NCI-H128 (cell line): ENCODE results near the gene NREP.
A peak's percentile ranks its signal among the peaks of the same experiment; 100 is the strongest.

Experiments used
- DNase-seq: peaks from one replicate; lab custom pipeline; 2025; ENCODE audit not compliant: unreplicated experiment; lab: John Stamatoyannopoulos, UW

Gene NREP, protein sequence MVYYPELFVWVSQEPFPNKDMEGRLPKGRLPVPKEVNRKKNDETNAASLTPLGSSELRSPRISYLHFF

DNA sequence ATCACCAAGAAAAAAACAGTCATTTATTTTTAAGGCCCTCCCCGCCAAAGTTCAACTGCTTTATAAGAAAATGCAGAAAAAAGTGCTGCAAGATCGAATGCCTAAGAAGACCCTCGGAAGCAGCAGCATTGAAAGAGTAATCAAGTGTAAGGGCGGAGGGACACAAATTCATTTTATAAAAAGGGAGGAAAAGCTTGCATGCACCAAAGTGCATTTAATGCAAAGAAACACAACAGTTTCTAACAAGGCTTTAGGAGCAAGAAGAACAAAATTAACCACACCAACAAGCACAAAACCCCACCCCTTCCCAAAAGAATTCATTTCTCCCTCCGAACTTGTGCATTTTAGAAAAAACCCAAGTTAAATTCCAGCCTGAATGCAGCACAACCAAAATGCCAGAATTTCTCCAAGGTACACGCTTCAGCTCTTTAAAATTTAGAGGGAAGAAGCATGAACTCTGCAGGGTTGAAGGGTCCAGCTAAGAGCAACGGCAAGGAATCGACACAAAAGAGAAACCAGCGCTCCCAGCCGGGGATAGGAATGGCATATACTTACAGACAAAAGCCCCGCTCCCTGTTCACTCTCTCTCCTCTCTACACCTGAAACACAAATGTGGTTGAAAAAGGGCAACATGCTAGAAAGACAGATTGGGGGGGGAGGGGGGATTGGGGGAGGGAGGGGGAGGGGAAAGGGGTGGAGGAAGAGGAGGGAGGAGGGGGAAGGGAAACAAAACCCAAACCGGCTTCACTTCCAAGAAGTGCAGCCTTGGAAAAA, at the start of gene NREP:
NREP (minus strand) TSS at position 614 of the 774 bp plus-strand sequence. CDS start 1,422 bp downstream, outside the sequence.
- no peak for DNase-seq

DNA sequence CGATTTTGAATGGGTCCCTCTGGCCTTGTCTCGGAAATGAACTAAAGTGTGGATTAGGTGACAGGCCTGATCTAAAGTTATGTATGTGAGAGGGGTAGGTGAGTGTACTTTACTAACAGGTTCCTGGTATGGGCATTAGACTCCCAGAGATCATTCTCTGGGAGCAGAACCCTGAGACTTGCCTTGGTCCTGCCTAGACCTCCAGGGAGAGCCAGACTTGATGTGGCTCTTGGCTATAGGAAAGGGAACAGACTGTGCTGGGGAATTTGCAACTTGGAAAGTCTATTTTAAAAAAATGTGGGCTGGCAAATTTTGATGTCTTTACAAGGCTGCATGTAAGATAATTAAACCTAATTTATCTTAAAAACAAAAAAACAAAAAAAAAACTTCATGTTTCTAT, 49.8 kb upstream of the NREP start:
- no peak for DNase-seq

DNA sequence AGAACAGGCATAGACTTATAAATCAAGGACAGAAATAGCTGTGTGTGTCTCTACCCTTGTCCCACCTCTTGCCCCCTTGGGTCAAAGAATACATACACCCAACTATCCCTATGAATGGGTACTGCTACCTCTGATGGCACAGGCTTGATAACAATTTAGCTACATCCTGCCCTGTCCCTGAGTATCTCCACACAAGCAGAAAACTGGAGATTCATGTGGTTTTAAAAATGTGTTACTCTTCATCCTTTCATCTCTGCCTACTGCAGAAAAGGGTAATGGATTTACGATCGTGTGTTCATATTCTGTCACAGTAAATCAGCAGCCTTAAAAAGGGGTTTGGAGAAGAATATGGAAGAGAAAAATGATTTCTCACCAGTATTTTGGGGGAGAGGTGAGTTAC, 49.2 kb upstream of the NREP start:
- no peak for DNase-seq

DNA sequence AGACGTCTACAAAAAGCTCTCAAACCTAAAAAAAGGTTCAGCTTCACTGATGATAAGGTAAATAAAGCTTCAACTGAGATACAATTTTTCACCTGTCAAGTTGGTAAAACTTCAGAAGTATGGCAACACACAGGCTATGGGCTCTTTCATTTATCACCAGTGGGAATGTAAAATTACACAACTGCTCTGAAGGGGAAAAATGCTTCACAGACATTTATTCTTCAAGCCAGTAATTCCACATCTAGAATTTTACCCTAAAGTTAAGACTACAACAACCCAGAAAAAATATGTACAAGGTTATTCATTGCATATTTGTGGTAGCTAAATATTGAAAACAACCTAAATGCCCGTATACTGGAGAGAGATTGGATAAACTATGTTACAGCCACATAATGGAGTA, 48.1 kb upstream of the NREP start:
- no peak for DNase-seq

DNA sequence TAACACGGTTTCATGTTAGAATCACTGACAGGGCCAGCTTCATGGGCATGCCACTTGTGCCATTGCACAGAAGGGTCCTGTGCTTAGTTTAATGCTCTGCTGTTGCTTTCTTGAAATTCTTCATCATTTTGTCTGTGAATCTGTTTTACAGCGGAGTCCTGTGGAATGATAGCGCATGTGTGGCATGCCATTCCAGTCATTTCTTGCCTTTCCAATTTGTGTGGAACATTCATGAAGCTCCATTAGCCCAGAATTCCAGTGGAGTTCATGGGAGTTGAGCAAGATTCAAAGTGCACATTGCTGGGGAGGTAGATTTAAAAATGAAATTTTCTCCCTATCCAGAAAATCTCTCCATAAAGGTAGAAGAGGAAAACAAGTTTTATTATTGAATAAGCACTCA, 43.4 kb upstream of the NREP start:
- DNase-seq: no peak

DNA sequence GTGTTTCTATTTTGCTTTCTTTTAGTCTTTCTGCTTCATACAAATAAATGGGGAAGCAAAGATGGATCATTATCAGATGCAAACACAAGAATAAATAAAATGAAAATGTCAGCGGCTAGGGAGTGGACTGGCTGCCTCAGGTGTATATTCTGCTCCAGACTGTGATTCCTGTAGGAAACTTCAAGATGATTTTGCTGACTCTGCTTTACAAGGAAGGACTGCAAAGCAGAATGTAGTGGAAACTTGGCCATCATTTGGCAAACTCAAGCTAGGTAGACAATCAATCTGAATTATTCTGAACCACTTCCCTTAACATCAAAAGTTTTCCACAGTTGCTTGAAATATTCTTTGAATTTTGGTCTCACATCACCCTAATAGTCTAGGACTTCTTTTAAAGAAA, 38.1 kb upstream of the NREP start:
- no peak for DNase-seq

DNA sequence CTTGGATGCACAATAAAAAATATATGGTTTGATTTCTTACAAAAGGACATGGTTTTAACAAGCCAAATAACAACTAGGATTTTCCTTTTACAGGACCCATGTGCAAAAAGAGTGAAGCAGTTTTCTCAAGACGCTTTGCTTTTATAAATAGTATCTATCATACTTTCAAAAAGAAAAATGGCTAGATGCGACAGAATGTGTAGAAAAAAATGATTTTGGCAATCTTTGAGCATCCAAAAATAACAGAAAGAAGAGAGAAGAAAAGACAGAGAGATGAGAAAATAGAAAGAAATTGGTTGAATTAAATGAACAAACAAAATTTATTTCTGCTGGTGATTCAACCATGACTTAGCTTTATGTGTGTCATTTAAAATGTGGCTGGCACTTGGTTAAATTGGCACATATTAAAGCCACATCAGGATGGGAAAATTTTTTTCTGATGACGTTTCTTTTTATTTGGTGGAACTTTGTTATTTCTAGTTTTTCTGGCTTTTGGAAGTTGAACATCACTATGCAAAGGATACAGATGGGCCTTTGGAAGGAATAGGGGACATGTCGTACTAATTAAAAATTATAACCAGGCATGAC, 35.6 kb upstream of the NREP start:
- no peak for DNase-seq

DNA sequence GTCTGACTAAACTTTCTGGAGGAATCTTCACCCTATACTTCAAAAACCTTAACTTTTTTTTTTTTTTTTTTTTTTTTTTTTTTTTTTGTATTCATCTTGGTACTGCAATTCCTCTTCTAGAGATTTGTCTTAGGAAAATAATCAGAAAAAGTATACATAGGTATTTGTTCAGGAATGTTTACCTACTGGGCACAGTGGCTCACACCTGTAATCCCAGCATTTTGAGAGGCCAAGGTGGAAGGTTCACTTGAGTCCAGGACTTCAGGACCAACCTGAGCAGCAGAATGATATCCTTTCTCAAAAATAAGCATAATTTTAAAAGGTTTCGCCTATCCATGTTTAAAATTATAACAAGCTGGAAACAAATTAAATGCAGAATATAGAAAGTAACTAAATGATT, 33.3 kb upstream of the NREP start:
- DNase-seq: no peak

DNA sequence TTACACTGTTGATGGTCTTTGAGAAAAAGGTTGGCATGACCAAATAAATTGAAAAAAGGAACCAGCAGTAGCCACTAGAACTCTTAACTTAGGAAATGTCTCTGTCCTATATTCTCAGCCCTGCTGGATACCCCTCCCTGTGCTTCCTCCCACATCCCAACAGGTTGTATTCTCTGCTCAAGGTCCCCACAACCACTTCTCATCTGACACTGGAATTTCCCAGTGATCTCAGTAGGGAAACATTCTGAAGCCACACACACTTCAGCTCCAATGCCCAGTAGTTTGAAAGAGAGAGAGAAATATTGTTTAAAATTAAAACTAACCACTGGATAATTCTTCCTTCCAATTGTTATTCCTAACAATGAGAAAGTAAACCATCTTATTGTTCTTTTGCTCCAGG, 30.0 kb upstream of the NREP start:
- no peak for DNase-seq

DNA sequence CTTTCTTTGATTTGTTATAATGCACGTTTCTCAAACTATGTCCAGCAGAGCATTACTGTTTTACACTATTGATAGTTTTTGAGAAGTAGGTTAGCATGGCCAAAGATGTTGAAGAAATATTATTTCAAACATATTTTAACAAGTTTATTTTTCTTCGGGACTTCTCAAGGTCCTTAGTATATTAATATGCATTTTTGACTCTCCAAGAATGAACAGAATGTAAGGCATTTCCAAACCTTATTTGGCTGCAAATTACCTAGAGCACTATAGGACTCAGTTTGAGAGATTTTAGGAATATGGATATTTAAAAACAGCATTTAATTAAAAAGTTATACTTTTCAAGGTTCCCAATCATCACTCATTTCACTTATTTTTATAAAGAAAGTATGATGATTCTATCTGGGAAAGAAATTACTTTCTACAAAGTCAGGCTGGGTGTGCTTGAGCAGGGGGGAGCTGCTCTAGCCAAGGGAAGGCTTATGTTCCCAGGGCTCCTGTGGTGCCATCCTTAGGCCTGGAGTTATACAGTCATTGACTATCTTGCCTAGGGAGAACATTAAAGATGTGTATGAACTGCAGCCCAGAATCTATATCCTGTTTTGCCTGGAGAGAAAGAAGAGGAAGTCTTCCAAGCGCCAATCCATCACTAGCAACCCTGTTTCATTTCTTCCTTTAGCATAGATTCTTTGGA, 27.6 kb upstream of the NREP start:
- no peak for DNase-seq

DNA sequence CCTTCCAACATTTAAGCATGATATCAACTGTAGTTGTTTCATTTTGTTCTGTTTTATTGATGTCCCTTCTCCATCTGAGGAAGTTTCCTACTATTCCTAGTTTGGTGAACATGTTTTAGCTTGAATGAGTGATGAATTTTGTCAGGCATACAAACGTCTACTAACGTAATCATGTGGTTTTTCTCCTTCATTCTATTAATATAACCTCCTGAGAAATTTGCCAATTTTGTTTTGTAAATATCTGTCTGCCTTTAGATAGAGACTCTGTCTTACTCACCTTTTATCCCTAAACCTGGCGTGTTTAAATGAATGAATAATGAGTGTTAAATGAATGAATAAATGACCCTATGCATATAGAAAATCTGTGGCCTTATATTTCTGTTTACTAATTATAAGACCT, 26.5 kb upstream of the NREP start:
- no peak for DNase-seq

DNA sequence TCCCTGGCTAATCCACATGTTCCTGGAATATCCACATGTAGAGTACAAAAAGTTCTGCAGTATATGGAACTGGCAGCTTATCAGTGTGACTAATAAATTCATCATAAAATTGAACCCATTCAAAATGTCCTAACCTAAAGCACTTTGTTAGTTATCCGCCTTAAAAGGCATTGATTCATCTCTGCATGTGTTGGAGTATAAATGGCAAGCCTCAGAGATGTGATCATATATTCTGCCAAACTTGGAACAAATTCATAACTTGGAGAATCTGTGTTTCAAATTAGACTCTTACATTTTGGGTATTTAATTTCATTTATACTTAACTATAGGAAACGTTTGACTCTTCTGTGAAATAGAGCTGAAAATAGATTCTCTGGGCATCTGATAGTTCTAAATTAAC, 25.2 kb upstream of the NREP start:
- DNase-seq: no peak

DNA sequence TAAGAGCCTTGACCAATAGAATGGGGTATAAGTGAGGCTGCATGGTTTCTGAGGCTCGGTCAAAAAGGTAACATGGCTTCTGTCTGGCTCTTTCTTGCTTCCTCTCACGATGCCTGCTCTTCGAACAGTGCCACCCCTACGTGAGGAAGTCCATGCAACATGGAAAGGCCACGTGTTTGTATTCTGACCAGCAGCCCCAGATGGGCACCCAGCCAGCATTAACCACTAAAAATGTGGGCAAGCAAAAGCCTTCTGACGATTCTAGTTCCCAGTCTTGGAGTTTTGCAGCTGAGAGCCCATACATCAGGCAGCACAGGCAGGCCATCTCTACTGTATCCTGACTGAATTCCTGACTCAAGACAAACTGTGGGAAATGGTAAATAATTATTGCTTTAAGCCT, 24.2 kb upstream of the NREP start:
- no peak for DNase-seq

DNA sequence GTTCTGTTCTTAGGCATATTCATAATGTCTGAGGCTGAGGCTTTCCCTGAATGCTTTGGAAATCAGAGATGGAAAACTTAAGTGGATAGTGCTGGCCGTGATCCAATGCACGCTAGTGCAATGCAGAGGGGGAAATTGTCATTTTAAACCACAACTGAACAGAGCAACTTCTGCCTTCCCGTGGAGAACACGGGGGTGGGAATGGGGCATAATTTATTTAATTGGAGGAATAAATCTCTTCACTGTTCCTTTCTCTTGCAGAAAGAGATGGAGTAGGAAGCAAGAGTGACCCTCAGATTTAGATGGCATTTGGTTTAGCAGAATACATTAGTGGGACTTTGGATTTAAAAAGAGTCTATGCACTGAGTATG, 22.9 kb upstream of the NREP start:
- peak; percentile 51 for DNase-seq

DNA sequence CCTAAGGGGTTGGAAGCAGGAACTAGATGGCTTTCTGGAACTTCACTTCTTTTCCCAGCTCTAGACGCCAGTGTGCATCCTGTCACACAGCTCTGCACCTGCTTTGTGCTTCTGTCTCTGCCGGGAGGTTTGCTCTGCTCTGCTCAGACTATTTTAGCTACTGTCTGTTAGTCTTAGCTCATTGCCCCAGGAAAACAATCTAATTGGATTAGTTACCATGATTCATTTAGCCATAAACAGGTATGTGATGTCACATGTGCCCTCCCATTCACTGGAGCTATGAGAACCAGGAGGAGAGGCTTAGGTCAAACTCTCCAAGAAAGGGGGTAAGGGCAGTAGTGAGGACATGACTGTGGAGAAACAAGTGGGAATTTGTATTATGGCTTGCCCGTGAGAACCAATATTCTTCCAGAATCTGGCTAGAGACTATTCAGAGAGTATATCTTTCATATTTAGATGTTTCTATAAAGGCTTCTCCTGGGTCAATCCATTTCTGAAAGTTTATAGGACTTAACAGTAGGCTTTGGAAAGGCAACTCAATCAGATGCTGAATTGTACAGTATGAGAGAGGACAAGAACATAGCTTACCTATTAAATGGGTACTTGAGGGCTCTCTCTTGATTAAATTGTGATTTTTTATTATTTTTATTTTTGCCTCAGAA, 22.4 kb upstream of the NREP start:
- DNase-seq: no peak

DNA sequence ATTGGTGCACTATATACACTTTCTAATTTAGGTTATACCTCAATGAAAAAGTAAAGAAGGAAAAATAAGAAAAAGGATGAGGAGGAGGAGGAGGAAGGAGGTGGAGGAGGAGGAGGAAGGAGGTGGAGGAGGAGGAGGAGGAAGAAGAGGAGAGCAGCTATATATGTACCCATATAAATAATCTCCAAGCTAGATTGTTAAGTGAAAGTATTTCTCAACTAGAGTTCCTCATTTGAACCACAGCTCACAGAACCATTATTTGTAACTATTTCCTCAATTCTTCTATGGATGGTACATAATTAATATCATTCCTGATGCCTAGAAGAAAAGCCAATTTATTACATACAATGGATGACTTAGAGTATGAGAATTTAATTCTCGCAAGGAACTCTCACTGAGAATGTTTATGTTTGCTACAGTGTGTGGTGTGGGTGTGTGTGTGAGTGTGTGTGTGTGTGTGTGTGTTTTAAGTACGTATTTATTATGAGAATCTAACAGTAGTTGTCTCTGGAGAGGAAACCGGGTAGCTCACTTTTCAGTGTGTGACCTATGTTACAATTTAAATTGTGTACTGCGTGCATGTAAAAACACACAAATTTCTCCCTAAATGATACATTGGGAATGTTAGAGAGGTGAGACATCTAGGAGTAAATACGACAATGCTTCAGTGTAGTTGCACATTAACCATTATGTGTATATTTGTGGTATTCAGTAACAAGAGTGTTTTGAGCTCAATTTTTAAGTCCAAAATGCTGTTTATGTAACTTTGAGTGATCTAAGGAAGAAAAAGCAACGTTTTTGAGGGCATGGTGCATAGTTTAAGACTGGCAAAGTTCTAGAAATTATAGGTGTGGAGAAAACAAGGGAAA, 20.2 kb upstream of the NREP start:
- no peak for DNase-seq

DNA sequence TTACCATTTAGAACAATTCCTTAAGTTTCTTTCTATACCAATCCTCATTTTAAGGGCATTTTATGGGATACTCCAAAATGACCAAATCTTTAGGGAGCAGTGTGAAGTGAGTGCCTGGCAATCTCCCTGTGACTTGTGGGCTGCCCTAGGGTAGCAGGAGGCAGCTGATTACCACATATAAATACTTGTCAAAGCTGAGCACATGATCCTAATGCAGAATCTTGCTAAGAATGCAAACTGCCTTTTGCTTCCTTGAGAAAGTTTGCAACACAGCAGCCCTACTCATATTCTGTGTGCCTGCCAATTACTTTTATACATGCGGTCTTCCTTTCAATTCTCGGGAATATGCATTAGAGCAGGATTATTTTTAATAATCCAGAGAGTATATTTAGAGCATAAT, 18.2 kb upstream of the NREP start:
- DNase-seq: no peak

DNA sequence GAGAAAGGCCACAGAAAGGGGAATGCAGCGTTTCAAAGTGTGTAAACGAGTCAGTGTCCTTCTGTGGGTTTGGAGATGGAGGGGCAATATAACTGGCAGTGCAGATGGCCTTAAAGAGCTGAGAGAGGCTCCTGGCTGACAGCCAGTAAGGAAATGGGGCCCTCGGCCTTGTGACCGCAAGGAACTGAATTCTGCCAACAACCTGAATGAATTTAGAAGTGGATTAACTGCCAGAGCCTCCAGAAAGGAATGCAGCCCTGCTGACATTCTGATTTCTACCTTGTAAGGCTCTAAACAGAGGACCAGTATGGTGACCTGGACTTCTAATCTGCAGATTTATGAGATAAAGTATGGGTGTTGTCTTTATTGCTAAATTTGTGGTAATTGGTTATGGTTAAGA, 17.5 kb upstream of the NREP start:
- DNase-seq: no peak

DNA sequence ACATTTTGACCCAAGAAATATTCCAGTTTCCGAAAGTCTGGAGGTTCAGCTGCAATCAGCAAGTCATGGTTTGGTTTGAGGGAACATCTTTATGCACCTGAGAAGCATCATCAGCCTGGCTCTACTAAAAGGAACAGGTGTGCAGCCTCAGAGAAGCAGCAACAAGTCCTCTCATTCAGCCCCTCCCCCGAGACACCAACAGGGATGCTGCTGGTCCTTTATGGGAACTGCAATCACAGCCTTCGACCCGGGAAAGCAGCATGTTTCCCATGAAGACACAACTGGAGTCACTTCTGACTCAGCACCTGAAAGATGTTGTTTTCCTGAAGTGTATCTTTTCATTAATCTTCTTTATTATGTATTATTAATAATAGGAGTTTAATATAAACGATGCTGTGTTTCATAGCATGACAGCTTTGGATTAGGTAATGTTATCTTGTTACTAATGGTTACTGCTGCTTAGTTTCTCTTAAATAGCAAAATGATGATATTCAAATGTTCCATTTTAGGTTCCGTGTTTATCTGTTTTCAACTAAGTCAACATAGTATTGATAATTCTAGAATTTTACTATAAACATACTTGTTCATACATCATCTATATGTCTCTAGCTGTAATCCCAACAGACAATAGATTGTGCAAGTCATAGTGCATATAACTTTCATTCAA, 15.6 kb upstream of the NREP start:
- DNase-seq: no peak

DNA sequence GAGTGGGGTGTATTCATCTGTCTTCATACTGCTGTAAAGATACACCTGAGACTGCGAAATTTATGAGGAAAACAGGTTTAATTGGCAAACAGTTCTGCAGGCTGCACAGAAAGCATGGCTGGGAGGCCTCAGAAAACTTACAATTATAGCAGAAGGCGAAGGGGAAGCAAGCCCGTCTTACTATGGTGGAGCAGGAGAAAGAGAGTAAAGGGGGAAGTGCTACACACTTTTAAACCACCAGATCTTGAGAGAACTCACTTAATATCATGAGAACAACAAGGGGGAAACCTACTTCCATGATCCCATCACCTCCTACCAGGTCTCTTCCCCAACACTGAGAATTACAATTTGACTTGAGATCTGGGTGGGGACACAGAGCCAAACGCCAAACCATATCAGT, 12.5 kb upstream of the NREP start:
- no peak for DNase-seq
